NCI-H345 treated with DMSO at 0.1 percent for 48 hours (cell line): ENCODE results near the gene PCOLCE2.

Source experiments
- DNase-seq: peaks from one replicate; lab custom pipeline; 2025; ENCODE audit not compliant: unreplicated experiment; lab: John Stamatoyannopoulos, UW

PCOLCE2 gene

GRCh38 chr3:142817356-142817755 lies 71.5 kb downstream of the PCOLCE2 start:
- DNase-seq, result no peak

- DNase-seq, result no peak
Measured at GRCh38 chr3:142815803-142816202, 73.1 kb downstream of the PCOLCE2 start.

- DNase-seq, result no peak
Measured at GRCh38 chr3:142809259-142809658, 79.6 kb downstream of the PCOLCE2 start.

- no peak for DNase-seq
Measured at GRCh38 chr3:142808103-142808917, 80.6 kb downstream of the PCOLCE2 start.

GRCh38 chr3:142802891-142803290 lies 86.0 kb downstream of the PCOLCE2 start:
- DNase-seq, result no peak

GRCh38 chr3:142801746-142802145 lies 87.1 kb downstream of the PCOLCE2 start:
- DNase-seq, result no peak

GRCh38 chr3:142796823-142797222 lies 92.1 kb downstream of the PCOLCE2 start:
- DNase-seq, result no peak

- DNase-seq, result no peak
Measured at GRCh38 chr3:142795332-142795731, 93.6 kb downstream of the PCOLCE2 start.

GRCh38 chr3:142794508-142794907 lies 94.4 kb downstream of the PCOLCE2 start:
- no peak for DNase-seq

GRCh38 chr3:142787719-142788118 lies 101.2 kb downstream of the PCOLCE2 start:
- no peak for DNase-seq

GRCh38 chr3:142785996-142786395 lies 102.9 kb downstream of the PCOLCE2 start:
- no peak for DNase-seq

GRCh38 chr3:142784228-142784627 lies 104.7 kb downstream of the PCOLCE2 start:
- DNase-seq, result no peak

- DNase-seq, result no peak
Measured at GRCh38 chr3:142782616-142783015, 106.3 kb downstream of the PCOLCE2 start.

- DNase-seq, result no peak
Measured at GRCh38 chr3:142779591-142779990, 109.3 kb downstream of the PCOLCE2 start.

GRCh38 chr3:142778541-142778940 lies 110.3 kb downstream of the PCOLCE2 start:
- no peak for DNase-seq

GRCh38 chr3:142777927-142778326 lies 111.0 kb downstream of the PCOLCE2 start:
- DNase-seq, result no peak

GRCh38 chr3:142768338-142768737 lies 120.5 kb downstream of the PCOLCE2 start:
- DNase-seq, result no peak
